Endodermal cell (in vitro differentiated cells): Measurements from ENCODE around the gene C1orf174. TPM values are rescaled to one million over a fixed set of nuclear protein-coding genes. Genes with fewer than 3 reads are reported as not detected.

Experiments
- DNase-seq: peaks from one replicate; pipeline ENCODE4 v3.0.0-alpha.2; 2017
- H3K27ac ChIP-seq: 2 replicates; pipeline ENCODE4 v1.5.1; 2013; ENCODE audit warnings: mild to moderate bottlenecking, low read depth, low read length, moderate library complexity
- H3K27me3 ChIP-seq: 2 replicates; pipeline ENCODE4 v1.6.1; 2013; ENCODE audit warnings: mild to moderate bottlenecking, low read length, moderate library complexity; ENCODE audit not compliant: insufficient read depth, control insufficient read depth, poor library complexity, severe bottlenecking
- H3K36me3 ChIP-seq: 2 replicates; pipeline ENCODE4 v1.7.0; 2013; ENCODE audit warnings: mild to moderate bottlenecking, low read length, moderate library complexity; ENCODE audit not compliant: control insufficient read depth, insufficient read depth
- H3K4me1 ChIP-seq: one replicate; pipeline ENCODE4 v1.7.0; 2013; ENCODE audit warnings: low read length; ENCODE audit not compliant: control insufficient read depth, insufficient read depth
- H3K4me3 ChIP-seq: 2 replicates; pipeline ENCODE4 v1.5.1; 2013; ENCODE audit warnings: mild to moderate bottlenecking, low read length, moderate library complexity
- H3K9ac ChIP-seq: 2 replicates; pipeline ENCODE4 v1.6.1; 2013; ENCODE audit warnings: mild to moderate bottlenecking, low read length, moderate library complexity; ENCODE audit not compliant: poor library complexity, severe bottlenecking; ENCODE audit errors: extremely low read depth
- H3K9me3 ChIP-seq: 2 replicates; pipeline ENCODE4 v1.6.1; 2013; ENCODE audit warnings: mild to moderate bottlenecking, low read length, moderate library complexity; ENCODE audit not compliant: control insufficient read depth
- H3K27ac Mint-ChIP-seq: 2 replicates; pipeline ENCODE4 v1.8.0; 2020; ENCODE audit warnings: mixed read lengths
- H3K27me3 Mint-ChIP-seq: 2 replicates; pipeline ENCODE4 v1.8.0; 2021; ENCODE audit warnings: mild to moderate bottlenecking, mixed read lengths; ENCODE audit not compliant: insufficient read depth
- H3K36me3 Mint-ChIP-seq: 2 replicates; pipeline ENCODE4 v1.8.0; 2020; ENCODE audit warnings: low read depth, mixed read lengths
- H3K4me1 Mint-ChIP-seq: 2 replicates; pipeline ENCODE4 v1.8.0; 2020; ENCODE audit warnings: mixed read lengths
- H3K4me3 Mint-ChIP-seq: 2 replicates; pipeline ENCODE4 v1.8.0; 2020; ENCODE audit warnings: mild to moderate bottlenecking, moderate library complexity, mixed read lengths
- H3K9me3 Mint-ChIP-seq: 2 replicates; pipeline ENCODE4 v1.8.0; 2020; ENCODE audit warnings: mild to moderate bottlenecking, mixed read lengths
- WGBS, 2 experiments: methylation state at CpG; one replicate each; pipeline versions ENCODE4 v1.1.5 to v1.1.7; 2013; ENCODE audit warnings: missing lambda C conversion rate in 2 of 2, mixed read lengths in 1 of 2; ENCODE audit not compliant: insufficient coverage in 1 of 2, insufficient read length in 1 of 2; 5-methylcytosine and 5-hydroxymethylcytosine counted together
- total RNA-seq, 2 donors: library from RNA; stranded (reverse); fragmentation: NEBNext Ultra II Directional in 1 of 2; extraction: Animal tissue kit (Norgen Biotek cat#: 25700) in 1 of 2; gene quantifications; 2 replicates in 1 of 2; 3 replicates in 1 of 2; pipeline ENCODE4 v1.2.1, GENCODE V29; 2021
- TF ChIP-seq, protein P1 (sequence below): fragments of 200-600 bp; sonication (generic); conservative IDR thresholded peaks from 2 replicates; pipeline ENCODE4 v1.5.0; 2021; ENCODE audit warnings: antibody characterized with exemption, mild to moderate bottlenecking

The C1orf174 gene
- total RNA-seq, 2 donors from 2014 or later, result 28.4 to 38.4 TPM

DNA sequence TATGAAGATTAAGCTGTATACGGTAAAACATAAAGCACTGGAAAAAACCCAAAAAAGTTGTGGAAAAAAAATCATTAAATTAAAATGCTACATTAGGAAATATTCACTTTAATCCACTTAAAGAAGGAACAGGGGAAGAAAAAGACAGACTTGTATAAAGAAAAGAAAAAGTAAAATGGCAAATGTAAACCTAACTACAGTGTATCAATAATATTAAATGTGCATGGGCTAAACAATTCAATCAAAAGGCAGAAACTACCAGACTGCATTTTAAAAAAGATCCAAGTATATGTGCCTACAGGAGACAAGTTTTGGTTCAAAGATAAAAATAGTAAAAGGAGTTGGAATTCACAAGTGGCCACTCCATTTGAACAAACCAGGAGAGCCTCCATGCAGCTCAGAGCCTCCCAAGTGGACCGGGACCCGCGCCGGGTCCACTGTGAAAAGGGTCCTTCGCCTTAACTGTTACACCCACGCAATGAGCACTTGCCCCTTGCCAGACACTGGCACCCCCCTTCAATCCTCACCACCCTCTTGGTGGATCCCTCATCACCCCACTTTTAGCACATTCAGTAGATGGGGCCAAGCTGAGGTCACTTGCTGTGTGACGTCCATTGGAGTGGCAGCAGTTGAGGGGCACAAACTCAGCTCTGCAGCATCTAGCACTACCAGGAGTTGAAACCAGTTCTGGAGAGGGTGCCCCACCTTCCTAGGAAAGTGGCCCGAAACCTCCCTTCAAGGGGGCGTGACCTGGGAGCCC, 898 bp downstream of the C1orf174 start:
- Histone ChIP-seq H3K27ac (no peak overlapping the region), H3K9me3 (peaks cover 12% of the 10 kb centered on the region), H3K9ac (peak overlapping the region; percentile 94), H3K27me3 (no peaks in the 10 kb centered on the region), H3K4me1 (peaks cover 3% of the 10 kb centered on the region), H3K4me3 (peak overlapping the region; percentile 94), H3K36me3 (peaks cover 16% of the 10 kb centered on the region)
- peaks cover 14% of the 10 kb centered on the region for H3K36me3 Mint-ChIP-seq
- H3K9me3 Mint-ChIP-seq, result peaks cover 8% of the 10 kb centered on the region
- TF ChIP-seq, protein P1, sequence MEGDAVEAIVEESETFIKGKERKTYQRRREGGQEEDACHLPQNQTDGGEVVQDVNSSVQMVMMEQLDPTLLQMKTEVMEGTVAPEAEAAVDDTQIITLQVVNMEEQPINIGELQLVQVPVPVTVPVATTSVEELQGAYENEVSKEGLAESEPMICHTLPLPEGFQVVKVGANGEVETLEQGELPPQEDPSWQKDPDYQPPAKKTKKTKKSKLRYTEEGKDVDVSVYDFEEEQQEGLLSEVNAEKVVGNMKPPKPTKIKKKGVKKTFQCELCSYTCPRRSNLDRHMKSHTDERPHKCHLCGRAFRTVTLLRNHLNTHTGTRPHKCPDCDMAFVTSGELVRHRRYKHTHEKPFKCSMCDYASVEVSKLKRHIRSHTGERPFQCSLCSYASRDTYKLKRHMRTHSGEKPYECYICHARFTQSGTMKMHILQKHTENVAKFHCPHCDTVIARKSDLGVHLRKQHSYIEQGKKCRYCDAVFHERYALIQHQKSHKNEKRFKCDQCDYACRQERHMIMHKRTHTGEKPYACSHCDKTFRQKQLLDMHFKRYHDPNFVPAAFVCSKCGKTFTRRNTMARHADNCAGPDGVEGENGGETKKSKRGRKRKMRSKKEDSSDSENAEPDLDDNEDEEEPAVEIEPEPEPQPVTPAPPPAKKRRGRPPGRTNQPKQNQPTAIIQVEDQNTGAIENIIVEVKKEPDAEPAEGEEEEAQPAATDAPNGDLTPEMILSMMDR, result no peak
- DNase-seq, result no peak
- H3K27ac Mint-ChIP-seq, result peak overlapping the region; percentile 84
- H3K4me3 Mint-ChIP-seq, result peak overlapping the region; percentile 83
- H3K4me1 Mint-ChIP-seq, result peaks cover 10% of the 10 kb centered on the region
- H3K27me3 Mint-ChIP-seq, result no peaks in the 10 kb centered on the region
- 38 to 43% methylated on average over 8 to 10 of the region's 10 CpGs for WGBS, 2 experiments

DNA sequence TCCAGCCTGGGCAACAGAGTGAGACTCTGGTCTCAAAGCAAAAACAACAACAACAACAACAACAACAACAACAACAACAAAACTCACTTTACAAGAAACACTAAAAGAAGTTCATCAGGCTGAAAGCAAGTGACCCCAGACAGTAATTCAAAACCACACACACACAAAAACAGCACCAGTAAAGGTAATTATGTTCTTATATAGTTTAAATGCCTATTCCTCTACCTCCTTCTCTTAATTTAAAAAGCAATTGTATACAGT, 1.7 kb downstream of the C1orf174 start:
- Histone ChIP-seq H3K9ac (no peak overlapping the region), H3K4me1 (no peaks in the 10 kb centered on the region), H3K4me3 (peak overlapping the region; percentile 94), H3K27me3 (no peaks in the 10 kb centered on the region), H3K27ac (no peak overlapping the region), H3K36me3 (peaks cover 16% of the 10 kb centered on the region), H3K9me3 (peaks cover 12% of the 10 kb centered on the region)
- no peak overlapping the region for H3K27ac Mint-ChIP-seq
- peaks cover 5% of the 10 kb centered on the region for H3K4me1 Mint-ChIP-seq
- no peak for DNase-seq
- peaks cover 17% of the 10 kb centered on the region for H3K36me3 Mint-ChIP-seq
- peak overlapping the region; percentile 83 for H3K4me3 Mint-ChIP-seq
- no peaks in the 10 kb centered on the region for H3K27me3 Mint-ChIP-seq
- TF ChIP-seq, protein P1, result no peak
- H3K9me3 Mint-ChIP-seq, result peaks cover 8% of the 10 kb centered on the region

DNA sequence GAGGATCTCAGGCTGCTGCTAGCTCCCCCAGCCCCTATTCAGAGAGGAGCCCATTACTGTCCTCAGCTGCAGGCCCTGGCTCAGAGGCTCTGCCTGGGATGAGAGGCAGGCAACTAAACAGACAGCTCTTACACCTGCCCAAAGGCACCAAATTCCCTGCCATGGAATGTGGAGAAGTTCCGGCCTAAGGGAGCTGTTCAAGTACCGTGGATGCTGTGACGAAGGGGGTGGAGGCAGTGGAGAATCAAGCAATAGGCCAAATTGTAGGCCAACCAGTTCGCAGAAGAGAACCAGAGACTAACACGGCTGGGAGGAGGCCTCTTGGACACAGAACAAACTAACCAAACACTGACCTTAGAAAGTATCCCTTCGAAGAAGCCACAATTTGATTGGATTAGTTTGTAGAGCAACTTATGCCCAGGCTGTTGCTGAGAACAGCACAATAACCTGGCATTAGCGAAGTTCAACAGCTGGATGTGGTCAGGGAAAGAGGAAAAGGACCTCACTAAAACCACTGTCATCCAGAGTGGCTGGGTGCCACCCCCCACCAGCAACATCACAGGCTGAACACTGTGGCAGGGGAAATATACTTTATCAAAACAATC, 3.6 kb downstream of the C1orf174 start:
- no peak for DNase-seq
- H3K36me3 Mint-ChIP-seq, result peaks cover 27% of the 10 kb centered on the region
- no peaks in the 10 kb centered on the region for H3K4me1 ChIP-seq
- H3K9me3 Mint-ChIP-seq, result peaks cover 8% of the 10 kb centered on the region
- H3K9ac ChIP-seq, result no peak overlapping the region
- H3K4me1 Mint-ChIP-seq, result peaks cover 2% of the 10 kb centered on the region
- peaks cover 25% of the 10 kb centered on the region for H3K36me3 ChIP-seq
- H3K4me3 Mint-ChIP-seq, result no peak overlapping the region
- peaks cover 12% of the 10 kb centered on the region for H3K9me3 ChIP-seq
- TF ChIP-seq, protein P1, result no peak
- no peak overlapping the region for H3K27ac ChIP-seq
- H3K27me3 Mint-ChIP-seq, result no peaks in the 10 kb centered on the region
- H3K4me3 ChIP-seq, result no peak overlapping the region
- WGBS, 2 experiments, result 85 to 95% methylated on average over 3 to 7 of the region's 7 CpGs
- no peaks in the 10 kb centered on the region for H3K27me3 ChIP-seq
- no peak overlapping the region for H3K27ac Mint-ChIP-seq
